GM19025 (cell line): ENCODE data around the gene AP5M1.
"Not testable (repeated sequence)": the region's sequence is repeated elsewhere in the genome, so short reads cannot be mapped to it uniquely, and the experiment has no call there.

Experiments
- ATAC-seq: cut with Tn5 transposase; IDR thresholded peaks from one replicate; pipeline ENCODE4 v1.9.1; 2021; ENCODE audit warnings: mild to moderate bottlenecking, low read depth, moderate library complexity; ENCODE audit not compliant: unreplicated experiment

Gene AP5M1, protein sequence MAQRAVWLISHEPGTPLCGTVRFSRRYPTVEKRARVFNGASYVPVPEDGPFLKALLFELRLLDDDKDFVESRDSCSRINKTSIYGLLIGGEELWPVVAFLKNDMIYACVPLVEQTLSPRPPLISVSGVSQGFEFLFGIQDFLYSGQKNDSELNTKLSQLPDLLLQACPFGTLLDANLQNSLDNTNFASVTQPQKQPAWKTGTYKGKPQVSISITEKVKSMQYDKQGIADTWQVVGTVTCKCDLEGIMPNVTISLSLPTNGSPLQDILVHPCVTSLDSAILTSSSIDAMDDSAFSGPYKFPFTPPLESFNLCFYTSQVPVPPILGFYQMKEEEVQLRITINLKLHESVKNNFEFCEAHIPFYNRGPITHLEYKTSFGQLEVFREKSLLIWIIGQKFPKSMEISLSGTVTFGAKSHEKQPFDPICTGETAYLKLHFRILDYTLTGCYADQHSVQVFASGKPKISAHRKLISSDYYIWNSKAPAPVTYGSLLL

DNA sequence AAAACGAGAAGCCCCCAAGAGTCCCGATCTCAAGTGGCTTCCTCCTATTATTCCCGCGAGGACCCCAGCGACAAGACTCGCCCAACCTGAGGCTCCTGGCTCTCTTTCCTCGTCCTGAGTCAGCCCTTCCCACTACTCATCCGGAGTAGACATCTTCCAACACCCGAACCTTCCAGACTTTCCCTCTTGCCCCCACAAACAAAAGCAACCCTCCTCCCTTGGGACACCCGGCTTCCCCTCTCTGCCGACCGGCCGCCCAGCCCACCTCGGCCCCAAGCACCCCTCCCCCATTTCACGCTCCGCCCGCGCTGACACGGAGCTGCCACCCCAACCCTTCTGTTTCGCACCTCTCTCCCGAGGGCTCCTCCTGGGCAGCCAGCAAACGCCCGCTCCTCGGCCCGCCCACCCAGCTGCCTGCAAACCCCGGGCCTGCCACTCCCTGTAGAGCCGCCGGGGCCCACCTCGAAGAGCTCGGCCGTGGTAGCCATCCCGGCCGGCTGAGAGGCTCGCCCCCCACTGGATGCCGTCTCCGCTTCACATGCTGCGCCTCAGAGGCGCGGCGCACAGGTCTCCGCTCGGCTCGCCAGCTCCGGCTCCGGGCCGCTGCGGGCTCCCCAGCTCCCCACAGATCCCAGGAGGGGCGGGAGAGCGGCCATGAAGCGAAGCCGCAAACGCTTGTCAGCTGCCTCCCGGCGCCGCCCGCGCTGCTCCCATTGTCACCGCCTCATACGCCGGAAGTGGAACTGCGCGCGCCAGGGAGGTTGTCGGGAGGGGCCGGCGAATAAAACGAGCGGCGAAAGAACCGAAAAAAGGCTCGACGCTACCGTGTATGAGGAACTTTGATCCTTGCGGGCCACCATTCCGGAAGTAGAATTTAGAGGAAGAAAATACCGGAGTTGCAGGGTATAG lies at the start of gene AP5M1, which contains the start of gene EXOC5:
Gene AP5M1, plus strand, starts transcription at position 811 of the 909 bp plus-strand sequence. CDS start 344 bp downstream, outside the sequence.
Gene EXOC5, minus strand, starts transcription at position 745 of the 909 bp plus-strand sequence. Its CDS starts 257 bp downstream, at position 488.
- peak; percentile 90 for ATAC-seq

GRCh38 chr14:57221931-57222330 lies 46.8 kb upstream of the AP5M1 start:
- no peak for ATAC-seq

DNA sequence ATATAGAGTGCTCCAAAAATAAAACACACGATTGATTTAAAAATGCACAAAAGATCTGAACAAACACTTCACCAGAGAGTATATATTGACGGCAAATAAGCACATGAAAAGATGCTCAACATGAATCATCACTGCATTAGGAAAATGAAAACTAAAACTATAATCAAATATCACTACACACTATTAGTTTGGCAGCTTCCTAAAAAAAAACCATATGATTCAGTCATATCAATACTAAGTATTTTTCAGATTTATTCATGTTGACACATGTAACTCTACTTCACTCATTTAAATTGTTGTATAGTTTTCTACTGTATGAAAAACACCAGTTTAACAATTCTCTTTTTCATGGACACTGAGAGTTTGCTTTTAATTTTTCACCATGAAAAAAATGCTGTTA lies 41.7 kb upstream of the AP5M1 start:
- ATAC-seq = no peak

- not testable (repeated sequence) for ATAC-seq
Observed at GRCh38 chr14:57228320-57228719, 40.5 kb upstream of the AP5M1 start.

DNA sequence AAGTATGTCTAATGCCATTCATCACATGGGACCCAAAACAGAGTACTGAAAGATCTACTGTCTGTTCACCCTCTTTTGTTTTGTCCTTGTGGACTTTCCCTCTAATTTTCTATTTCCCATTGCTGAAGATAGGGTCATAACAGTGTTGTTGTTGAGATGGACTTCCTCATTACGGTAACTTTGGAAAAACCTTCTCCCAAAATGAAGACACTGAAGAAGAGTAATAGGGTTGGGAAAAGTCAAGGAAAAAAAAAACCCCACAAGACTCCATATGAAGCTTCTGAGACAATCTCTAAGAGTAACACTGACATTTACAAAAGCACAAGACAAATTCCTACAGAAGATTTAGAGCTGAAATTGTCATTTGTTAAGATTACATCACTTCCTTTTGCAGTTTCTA lies 36.8 kb upstream of the AP5M1 start:
- no peak for ATAC-seq

DNA sequence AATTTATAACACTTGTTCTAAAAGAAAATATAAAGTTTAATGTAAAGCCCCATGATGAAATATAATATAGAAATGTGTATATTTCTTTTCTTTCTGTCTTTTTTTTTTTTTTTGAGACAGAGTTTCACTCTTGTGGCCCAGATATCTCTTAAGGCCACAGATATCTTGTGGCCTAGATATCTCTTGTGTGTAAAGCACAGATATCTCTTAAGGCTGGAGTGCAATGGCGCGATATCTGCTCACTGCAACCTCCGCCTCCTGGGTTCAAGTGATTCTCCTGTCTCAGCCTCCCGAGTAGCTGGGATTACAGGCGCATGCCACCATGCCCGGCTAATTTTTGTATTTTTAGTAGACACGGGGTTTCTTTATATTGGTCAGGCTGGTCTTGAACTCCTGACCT lies 28.7 kb upstream of the AP5M1 start:
- ATAC-seq = not testable (repeated sequence)

DNA sequence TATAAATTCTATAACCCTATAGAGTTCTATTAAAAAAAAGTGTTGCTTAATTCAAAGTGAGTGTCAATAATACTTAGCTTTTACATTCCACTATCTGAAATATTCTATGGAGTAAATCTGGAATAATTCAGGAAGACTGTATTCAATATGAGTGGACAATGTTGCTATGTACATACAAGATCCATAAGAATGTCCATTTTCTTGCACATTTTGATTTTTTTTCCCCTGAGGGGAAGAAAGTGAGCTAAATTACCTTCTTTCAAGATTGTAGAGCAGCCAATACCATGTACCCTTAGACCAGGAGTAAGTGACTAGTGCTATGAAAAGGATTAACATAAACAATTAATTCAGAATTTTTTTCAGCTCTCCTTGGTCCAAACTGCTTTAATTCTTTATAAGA lies 25.5 kb upstream of the AP5M1 start:
- no peak for ATAC-seq

DNA sequence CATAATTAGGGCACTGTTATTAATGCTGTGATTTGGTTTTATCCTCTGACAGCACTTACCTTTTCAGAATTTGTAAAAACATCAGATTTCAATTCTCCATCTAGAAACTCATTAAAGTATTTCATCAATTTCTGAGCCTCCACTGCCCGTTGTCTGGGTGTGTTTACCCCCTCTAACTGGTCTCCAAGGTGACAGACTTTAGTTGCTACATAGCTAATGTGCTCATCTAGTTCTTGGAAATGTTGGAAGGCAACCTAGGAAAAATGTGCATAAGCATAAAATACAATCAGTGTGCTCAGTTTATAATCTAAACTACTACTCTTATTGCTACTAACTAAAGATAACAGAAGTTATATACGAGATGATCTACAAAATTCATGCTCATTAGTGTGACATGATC lies 24.7 kb upstream of the AP5M1 start:
- no peak for ATAC-seq

GRCh38 chr14:57245941-57246340 lies 22.8 kb upstream of the AP5M1 start:
- ATAC-seq = no peak

DNA sequence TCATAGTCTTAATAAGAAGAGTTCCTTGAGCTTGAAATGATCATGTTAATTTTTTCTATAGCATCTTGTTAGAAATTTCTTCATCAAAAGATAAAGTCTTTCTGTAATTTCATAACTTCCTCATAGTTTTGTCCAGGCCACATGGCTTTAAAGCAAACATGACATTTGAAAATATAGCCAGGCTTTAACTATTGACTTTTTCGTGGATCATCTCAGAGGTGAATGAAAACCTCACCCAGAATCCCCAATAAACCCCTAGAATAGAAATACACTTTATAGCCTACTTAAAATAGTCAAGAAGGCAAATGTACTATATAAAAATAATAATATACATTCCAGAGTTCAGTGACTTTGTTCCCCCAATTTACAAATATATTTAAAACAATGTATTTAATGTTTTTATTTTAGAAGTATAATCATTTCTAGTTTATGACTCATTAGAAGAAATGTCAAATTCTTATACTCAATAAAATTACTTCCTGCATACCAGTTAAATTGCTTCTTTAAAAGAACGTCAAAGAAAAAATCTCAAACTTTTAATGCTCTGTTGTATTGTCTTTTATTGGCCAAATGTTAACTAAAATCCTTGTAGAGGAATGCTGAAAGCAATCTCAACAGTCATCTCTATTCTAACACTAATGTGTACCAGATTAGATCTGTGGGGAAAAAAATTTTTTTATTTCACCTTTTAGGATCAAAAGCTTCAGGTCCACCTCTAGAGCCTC lies 21.7 kb upstream of the AP5M1 start:
- ATAC-seq = no peak

GRCh38 chr14:57254884-57255283 lies 13.9 kb upstream of the AP5M1 start:
- no peak for ATAC-seq

DNA sequence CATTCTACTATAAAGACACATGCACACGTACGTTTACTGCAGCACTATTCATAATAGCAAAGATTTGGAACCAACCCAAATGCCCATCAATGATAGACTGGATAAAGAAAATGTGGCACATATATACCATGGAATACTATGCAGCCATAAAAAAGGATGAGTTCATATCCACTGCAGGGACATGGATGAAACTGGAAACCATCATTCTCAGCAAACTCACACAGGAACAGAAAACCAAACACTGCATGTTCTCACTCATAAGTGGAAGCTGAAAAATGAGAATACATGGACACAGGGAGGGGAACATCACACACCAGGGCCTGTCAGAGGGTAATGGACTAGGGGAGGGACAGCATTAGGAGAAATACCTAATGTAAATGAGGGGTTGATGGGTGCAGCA lies 10.6 kb upstream of the AP5M1 start:
- not testable (repeated sequence) for ATAC-seq

DNA sequence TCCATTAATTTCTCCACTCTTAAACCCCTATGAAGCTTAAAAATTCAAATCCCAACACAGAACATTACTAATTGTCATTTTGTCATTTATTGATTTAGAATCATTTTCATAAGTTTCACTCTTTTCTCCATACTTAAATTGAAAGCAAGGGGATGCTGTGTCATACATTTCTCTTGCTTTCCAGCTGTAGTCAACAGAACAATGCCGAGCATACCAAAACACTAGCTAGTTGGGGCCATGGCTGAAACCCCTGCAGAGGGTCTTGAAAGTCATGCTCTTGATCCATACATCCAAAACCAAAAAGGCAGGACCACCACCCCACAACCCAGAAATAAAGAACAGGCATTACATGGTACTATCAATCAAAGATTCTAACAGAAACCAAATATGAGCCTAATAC lies 9.1 kb upstream of the AP5M1 start:
- ATAC-seq = no peak

- ATAC-seq = no peak
Observed at GRCh38 chr14:57261604-57262003, 7.2 kb upstream of the AP5M1 start.

DNA sequence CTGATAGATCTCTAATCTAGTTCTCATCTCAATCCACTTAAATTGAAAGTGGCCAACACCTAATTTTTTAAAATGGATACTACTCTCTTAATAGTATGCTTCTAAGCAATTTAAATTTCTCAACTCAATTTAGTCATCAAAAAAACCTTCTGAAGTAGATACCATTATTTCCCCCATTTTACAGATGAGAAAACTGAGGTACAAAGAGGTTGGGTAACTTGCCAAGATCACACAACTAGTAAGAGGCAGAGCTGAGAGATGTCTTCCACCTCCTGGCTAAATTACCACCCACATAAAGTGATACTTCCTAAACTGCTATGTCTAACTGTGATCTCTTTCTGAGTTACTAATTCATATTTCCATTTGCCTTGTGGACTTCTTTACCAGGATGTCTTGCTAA lies 6.7 kb upstream of the AP5M1 start:
- no peak for ATAC-seq

GRCh38 chr14:57266065-57266464 lies 2.7 kb upstream of the AP5M1 start:
- no peak for ATAC-seq

DNA sequence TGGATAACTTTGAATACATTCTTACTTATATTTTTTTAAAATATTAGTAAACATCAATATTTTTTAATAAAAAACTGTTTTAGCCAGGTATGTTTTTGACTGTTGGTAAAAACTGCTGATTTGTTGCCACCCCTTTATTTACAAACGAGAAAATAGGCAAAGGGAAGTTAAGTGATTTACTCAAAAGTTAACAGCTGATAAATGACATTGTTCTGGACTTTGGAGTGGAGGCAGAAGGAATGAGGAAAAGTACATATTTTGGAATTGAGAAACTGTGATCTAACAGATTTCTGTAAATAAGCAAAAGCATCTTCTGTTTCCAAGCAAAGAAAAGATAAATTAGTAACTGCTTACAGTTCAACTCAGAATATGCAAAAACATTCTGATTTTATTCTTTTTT lies 4.5 kb downstream of the AP5M1 start:
- no peak for ATAC-seq

DNA sequence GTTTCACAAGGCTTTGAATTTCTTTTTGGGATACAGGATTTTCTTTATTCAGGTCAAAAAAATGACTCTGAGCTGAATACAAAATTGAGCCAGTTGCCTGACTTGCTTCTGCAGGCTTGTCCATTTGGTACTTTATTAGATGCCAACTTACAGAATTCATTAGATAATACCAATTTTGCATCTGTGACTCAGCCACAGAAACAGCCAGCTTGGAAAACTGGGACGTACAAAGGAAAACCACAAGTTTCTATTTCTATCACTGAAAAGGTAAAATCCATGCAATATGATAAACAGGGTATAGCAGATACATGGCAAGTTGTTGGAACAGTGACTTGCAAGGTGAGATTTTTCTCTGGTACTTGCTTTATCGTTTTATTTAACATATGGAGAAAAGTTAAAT lies 5.8 kb downstream of the AP5M1 start:
- no peak for ATAC-seq

DNA sequence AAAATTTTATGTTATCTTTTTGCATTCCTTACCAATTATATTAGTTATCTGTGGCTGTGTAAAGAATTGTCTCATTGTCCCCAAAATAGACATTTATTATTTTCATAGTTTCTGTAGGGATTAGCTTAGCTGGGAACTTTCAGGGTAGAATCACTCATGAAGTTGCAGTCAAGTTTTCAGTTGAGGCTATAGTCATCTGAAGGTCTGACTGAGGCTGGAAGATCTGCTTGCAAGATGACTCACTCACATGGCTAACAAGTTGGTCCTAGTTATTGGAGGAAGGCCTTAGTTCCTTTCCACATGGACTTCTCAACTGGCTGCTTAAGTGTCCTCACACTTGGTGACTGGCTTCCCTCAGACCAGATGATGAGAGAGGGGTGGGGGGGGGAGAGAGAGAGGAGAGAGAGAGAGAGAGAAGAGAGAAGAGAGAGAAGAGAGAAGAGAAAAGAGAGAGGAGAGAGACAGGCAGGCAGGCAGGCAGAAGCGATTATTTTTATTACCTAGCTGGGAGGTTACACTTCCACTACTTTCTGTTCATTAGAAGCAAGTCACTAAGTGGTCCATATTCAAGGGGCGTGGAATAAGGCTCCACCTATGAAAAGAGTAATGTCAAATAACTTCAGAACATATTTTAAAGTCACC lies 6.4 kb downstream of the AP5M1 start:
- ATAC-seq = no peak

- no peak for ATAC-seq
Observed at GRCh38 chr14:57277062-57277461, 8.3 kb downstream of the AP5M1 start.
